GM19372 (cell line): ENCODE data around the gene IL20RA.

Experiments used
- ATAC-seq: cut with Tn5 transposase; IDR thresholded peaks from one replicate; pipeline ENCODE4 v1.9.1; 2021; ENCODE audit warnings: mild to moderate bottlenecking, low read depth, moderate library complexity; ENCODE audit not compliant: unreplicated experiment

IL20RA gene

DNA sequence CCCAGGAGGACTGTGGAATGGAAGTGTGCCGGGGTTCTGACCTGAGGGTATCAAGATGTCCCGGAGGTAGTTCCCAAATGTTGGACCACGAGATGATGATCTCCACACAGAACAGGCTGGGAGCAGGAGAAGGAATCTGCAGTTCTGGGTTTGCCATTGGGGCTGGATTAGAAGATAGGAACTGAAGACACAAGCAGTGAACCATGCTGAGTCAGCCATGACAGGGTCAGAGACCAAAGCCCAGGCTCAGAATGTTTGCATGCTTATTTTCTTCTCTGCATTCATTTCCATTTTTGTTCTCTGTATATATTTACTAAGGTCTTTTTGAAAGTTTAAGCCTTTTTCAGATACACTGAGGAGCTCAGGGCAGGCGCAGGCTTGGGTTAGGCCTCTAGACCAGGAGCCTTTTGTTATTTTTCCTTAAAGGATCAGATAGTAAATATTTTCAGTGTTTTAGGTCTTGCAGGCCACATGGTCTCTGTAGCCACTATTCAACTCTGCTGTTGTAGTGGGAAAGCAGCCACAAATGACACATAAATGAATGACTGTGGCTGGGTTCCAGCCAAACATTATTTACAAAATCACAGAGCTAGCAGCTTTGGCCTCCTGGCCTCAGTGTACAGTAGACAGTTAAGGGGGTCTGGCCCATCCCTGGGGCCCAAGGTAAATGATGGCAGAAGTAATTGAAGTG, 94.2 kb downstream of the IL20RA start:
- no peak for ATAC-seq
